ENCODE results near the gene C1orf87. TPM values are rescaled to one million over a fixed set of nuclear protein-coding genes. Genes with fewer than 3 reads are reported as not detected.

C1orf87 gene
- total RNA-seq, 1 experiment from 2014 or later = not detected

- TF ChIP-seq CTCF (IDR thresholded peaks at IDR 0.05 in 2 of 3, conservative IDR thresholded peaks at IDR 0.05 in 1 of 3; ENCODE audit: borderline replicate concordance in 1 of 3, insufficient read depth in 1 of 3, low read depth in 2 of 3, low read length in 2 of 3) (no peak), SP1 (IDR thresholded peaks at IDR 0.05; ENCODE audit: low read depth) (no peak)
Observed at GRCh38 chr1:60049188-60049587, 24.4 kb downstream of the C1orf87 start (continued).

- POLR2A ChIA-PET = no interaction called here
- no peak overlapping the region for H3K4me3 ChIP-seq (replicated peaks in 1 of 2; ENCODE audit: low read depth in 1 of 2, low read length in 2 of 2)
- H3K27me3 ChIP-seq (ENCODE audit: insufficient read depth, low read length) = no peaks in the 10 kb centered on the region
- H3K4me1 ChIP-seq (ENCODE audit: control insufficient read depth in 1 of 2, insufficient read depth in 2 of 2, low read length in 2 of 2) = no peaks in the 10 kb centered on the region
- RAD21 ChIA-PET (ENCODE audit: low non-redundant PET in 1 of 2, low total read pairs in 2 of 2, uncharacterized antibody in 2 of 2, unreplicated experiment in 2 of 2) = no interaction called here
- TF ChIP-seq CEBPB (IDR thresholded peaks at IDR 0.05; ENCODE audit: low read depth) = no peak
- TF ChIP-seq POLR2AphosphoS5 (IDR thresholded peaks at IDR 0.05; ENCODE audit: low read depth, low read length) = no peak
- TF ChIP-seq REST (IDR thresholded peaks at IDR 0.05; ENCODE audit: low read depth) = no peak
- no peak for TF ChIP-seq ZBTB33 (IDR thresholded peaks at IDR 0.05; ENCODE audit: extremely low read depth, insufficient replicate concordance, low read length)
- TF ChIP-seq CBX3 (IDR thresholded peaks at IDR 0.05; ENCODE audit: low read depth) = no peak
- TF ChIP-seq YY1 (IDR thresholded peaks at IDR 0.05; ENCODE audit: extremely low read depth, insufficient replicate concordance, low read depth, low read length) = no peak
- no peak for TF ChIP-seq ELF1 (IDR thresholded peaks at IDR 0.05; ENCODE audit: borderline replicate concordance, low read depth)
- H3K9me2 ChIP-seq (ENCODE audit: insufficient read depth) = no peaks in the 10 kb centered on the region
- intact Hi-C loops (cut with micrococcal nuclease) = no loop called here
- no peaks in the 10 kb centered on the region; the same call in 1 of the 2 replicates for H4K20me1 ChIP-seq (ENCODE audit: insufficient read depth)
- CTCF ChIA-PET = no interaction called here
- no peak overlapping the region for H2AFZ ChIP-seq (ENCODE audit: low read depth, low read length, poor library complexity, severe bottlenecking)
- no peak overlapping the region for H3K4me2 ChIP-seq (ENCODE audit: low read length)
- H3K9ac ChIP-seq (ENCODE audit: low read length) = no peak overlapping the region
- DNase-seq (ENCODE audit: low read depth, low spot score) = no peak
- H3K9me3 ChIP-seq (ENCODE audit: control insufficient read depth in 1 of 2, insufficient read depth in 1 of 2, low read depth in 1 of 2, low read length in 2 of 2) = 0 out of 4 replicates have a peak, but pooled peaks cover 0 to 4% of the 10 kb centered on the region in 2 experiments
- no peaks in the 10 kb centered on the region for H3K79me2 ChIP-seq (ENCODE audit: insufficient read depth, low read length)
- no peaks in the 10 kb centered on the region for H3K36me3 ChIP-seq (ENCODE audit: control insufficient read depth in 1 of 2, insufficient read depth in 2 of 2, low read length in 2 of 2)
- no TSS peak for BruUV-seq (replicated peaks)
- no peak for ATAC-seq
- no peak overlapping the region for H3K27ac ChIP-seq (ENCODE audit: low read depth, low read length)
Observed at GRCh38 chr1:60044881-60045280, 28.7 kb downstream of the C1orf87 start.
